Femur (tissue), 1 donor: ENCODE measurements around the gene TNRC6C.
"Not testable (repeated sequence)": the region's sequence is repeated elsewhere in the genome, so short reads cannot be mapped to it uniquely, and the experiment has no call there.

ENCODE experiments used
- DNase-seq: peaks from one replicate; pipeline ENCODE4 v3.0.0-alpha.2; 2017

Gene TNRC6C

GRCh38 chr17:77930780-77931768 is 27.4 kb upstream of the TNRC6C start:
- DNase-seq, result no peak

GRCh38 chr17:77933777-77934398 is 24.6 kb upstream of the TNRC6C start:
- no peak for DNase-seq

DNA sequence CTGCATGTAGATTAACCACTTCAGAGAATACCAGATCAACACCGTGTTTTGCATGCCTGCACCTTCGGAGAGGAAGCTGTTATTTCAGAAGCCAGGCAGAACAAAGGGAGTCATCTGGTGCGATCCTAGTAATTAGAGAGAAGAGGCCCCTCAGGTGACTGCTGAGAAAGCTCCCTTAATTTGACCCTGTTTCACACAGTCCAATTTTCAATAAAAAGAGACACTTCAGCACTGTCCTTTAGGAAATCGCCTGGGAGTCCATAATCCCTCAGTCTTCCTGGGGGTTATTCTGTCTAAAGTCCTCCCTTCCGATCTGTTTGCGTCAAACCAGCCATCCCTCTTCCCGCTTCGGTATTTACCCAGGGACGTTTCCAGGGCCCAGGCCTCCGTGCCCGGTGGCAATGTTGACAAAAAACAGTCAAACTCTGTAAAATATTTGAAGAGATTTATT is 23.4 kb upstream of the TNRC6C start:
- DNase-seq, result no peak

DNA sequence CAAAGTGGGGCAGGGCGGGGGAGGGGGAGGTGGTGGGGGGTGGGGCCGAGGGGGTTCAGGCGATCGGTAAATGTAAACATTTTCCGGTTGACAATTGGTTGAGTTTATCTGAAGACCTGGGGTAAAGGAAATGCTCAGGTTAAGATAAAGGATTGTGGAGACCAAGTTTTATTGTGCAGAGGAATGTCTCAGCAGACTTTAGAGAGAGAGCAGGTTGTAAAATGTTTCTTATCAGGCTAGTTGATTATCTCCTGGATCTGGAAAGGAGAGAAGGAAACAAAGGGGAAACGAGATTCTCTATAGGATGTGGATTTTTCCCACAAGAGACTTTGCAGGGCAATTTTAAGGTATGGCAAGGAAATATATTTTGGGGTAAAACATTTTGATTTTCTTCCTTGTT is 22.8 kb upstream of the TNRC6C start:
- DNase-seq, result not testable (repeated sequence)

DNA sequence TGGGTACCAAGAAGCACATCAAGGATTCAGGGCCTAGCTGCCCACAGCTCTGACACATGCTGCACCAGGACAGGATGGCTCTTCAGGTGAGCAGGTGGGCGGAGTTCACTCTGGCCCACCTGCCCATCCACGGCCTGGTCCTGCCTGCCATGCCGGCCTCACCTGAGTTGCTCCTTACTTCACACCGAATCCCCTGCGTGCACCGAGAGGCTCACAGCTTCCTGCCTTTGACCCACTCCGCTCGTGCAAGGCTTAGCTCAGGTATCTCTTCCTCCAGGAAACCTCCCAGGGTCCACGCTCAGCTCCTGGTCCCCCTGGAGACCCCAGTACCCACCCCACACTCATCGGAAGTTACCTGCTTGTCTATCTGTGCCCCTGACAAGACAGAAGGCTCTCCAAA is 21.6 kb upstream of the TNRC6C start:
- DNase-seq, result no peak

GRCh38 chr17:77941004-77941403 is 17.5 kb upstream of the TNRC6C start:
- no peak for DNase-seq

- no peak for DNase-seq
These were observed 16.2 kb upstream of the TNRC6C start for GRCh38 chr17:77942112-77942988.

GRCh38 chr17:77943971-77944370 is 14.5 kb upstream of the TNRC6C start:
- DNase-seq, result no peak

DNA sequence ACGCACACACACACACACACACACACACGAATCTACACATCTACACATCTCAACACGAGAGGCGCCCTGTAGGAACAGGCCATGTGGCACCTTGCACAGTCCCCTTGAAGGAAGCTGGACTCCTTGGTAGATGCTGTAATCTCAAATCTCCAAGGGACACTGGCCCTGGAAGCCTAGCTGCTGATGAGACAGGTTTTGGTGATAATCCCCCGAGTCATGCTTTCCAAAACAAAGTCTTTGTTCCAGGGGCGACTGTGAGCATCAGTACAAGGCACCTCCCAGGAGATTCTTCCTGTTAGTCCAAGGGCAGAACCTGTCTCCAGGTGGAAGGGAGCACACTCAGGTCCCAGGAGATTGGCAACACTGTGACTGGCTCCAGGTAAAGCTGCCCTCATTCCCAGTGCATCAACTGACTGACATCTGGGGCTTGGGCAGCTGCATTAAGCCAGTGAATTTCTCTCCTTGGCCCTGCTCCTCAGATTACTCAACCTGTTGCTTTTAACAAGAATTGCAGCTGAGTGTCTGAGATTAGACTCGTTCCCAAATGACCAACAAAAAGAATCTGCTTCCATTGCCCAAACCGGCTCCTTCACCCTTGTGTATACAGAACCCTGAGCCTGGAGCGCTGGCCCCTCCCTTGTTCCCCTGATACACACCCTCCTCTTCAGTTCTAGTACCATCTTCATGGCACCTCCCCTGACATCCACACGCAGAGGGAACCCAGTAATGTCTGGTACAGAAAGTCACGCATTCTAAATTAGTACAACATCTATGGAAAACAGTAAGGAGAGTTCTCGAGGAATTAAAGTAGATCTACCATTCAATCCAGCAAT is 13.9 kb upstream of the TNRC6C start:
- no peak for DNase-seq

DNA sequence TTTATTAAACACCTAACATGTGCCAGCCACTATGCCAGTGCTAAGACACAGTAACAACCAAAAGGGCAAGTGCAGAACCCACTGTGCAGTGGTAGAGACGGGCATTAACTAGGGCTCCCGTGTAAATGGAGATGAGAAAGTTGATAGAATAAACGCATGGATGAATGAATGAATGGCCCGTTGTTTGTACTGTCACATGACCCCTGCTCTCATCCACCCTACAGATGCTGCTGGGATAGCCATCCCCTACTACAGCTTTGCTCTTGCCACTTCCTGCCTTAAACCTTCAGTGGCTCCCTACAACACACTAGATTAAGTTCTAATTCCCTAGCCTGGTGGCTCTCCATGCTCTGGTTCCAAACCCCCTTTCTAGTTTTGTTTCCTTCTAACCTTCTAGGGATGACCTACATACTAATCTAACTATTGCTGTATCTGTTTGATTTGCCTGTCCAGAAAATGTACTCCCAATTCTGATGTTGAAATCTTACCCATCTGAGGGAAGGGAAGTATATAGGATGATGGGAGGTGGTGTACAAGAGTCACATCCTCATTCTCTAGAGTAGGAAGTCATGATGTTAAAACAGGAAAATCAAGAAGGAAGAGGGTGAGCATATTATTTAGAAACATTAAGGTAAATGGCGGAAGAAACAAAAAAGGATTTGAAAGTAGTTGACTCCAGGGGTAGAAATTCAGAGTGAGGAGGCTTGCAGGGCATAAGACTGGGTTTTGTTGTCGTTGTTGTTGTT is 11.4 kb upstream of the TNRC6C start:
- DNase-seq, result no peak

DNA sequence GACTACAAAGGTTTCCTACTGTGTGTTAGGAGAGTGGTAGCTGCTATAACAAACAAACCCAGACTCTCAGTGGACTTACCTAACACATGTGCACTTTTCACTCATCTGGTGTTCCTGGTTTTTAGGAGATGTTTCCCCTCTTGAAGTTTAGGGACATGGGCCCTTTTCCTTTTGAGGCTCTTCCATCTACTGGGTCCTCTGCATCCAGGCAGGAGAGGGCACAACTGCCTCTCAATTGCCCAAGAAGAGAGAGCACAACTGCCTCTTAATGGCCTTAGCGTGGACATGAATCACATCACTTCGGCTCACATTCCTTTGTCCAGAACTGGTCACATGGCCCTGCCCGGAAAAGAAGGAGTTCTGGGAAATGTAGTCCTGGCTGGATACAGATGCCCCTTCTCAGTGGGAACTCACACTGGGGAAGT is 9.8 kb upstream of the TNRC6C start:
- DNase-seq, result no peak

GRCh38 chr17:77951123-77951522 is 7.4 kb upstream of the TNRC6C start:
- no peak for DNase-seq

DNA sequence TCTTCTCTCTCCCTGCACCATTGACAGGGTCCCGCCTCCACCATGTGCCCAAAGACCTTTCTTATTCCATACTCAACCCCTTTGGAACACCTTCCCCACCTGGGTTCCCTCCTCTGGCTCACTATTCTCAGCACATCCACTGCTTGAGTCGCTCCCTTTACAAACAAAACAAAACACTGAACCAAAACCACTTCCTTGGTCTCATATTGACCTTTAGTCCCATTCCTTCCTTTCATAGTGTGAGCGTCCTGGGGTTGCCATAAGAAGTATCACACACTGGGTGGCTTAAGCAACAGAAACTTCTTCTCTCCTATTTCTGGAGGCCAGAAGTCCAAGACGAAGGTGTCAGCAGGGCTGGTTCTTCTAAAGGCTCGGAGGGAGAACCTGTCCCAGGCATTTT is 6.1 kb upstream of the TNRC6C start:
- no peak for DNase-seq

GRCh38 chr17:77957235-77957856 is 1.2 kb upstream of the TNRC6C start:
- peak; percentile 34 for DNase-seq

DNA sequence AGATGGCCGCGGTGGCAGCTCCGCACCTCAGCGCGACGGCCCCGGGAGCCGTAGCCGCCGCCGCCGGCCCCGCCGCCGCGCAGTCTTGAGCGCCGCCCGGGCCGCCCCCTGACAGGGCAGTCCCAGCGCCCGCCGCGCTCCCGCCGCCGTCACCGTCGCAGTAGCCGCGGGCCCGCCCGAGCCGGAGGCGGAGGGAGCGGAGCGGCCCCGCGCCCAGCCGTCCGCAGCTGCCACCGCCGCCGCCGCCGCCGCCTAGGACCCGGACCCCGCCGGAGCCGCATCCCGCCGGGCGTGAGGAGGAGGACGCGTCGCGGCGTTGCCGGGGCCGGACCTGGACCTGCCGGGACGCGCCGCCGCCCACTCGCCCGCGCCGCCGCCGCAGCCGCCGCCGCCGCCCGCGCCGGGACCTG is 218 bp downstream of the TNRC6C start:
- no peak for DNase-seq

DNA sequence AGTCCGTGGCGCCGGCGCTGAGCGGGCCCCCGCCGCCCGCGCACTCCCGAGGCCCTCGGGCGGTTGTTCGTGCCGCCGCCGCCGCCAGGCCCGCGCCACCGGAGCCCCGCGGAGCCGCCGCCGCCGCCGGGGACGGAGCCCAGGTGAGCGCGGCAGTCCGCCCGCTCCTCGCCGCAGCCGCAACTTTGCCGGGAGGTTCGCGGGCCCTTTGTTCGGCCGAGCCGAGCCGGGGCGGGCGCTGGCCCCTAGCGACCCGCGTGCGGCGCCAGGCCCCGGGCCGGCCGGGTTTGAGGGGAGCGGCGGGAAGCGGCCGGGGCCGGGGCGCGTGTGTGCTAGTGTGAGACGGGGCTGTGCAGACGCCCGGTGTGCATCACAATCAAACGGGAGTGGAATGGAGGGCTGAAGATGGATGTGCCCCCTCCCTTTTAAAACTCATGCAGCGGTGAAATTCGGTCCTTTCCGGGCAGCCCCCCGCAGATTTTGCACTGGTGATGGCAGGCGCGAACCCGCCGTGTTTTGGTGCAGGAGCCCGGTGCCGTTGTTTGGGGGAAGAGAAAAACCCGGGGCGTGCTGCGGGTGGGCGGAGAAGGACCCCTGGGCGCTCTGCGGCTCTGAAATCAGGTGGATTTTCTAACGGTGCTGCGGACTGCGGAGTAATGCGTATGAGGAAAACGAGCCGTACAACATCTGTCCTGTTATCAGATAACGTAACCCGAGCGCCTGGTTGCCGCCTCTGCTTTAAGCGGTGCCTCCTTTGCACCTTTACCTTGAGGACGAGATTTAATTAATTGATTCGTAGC is 823 bp downstream of the TNRC6C start:
- no peak for DNase-seq

DNA sequence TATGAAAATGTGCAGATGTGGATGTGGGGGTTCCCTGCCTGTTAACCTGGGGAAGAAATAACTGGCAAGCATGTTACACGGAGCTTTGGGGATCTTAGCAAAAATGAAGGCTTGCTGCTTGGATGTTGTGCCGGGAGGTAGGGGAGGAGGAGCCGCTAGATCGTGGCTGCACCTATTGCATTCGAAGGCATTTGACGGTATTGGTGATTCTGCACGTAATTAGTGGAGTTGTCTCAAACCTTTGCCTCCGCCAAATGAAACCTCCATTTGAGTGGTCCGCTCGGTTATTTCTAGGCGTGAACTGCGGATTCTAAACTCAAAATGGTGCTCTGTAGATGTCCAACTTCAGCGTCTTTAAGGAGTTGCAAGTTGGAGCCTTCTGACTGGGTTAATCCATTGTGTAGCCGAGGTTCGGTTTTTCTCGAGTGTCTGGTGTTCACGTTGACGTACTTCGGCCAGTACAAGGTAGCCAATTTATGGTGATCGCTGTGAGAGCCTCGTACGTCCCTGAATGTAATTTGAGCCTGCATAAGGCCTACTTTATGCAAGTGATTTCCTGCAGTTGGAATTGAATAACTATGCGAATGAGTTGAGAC is 1.5 kb downstream of the TNRC6C start:
- DNase-seq, result peak; percentile 34

- no peak for DNase-seq
These were observed 3.2 kb downstream of the TNRC6C start for GRCh38 chr17:77961741-77962140.

- DNase-seq, result no peak
These were observed 3.8 kb downstream of the TNRC6C start for GRCh38 chr17:77962348-77962747.

GRCh38 chr17:77963441-77963840 is 4.9 kb downstream of the TNRC6C start:
- peak; percentile 77 for DNase-seq
